Stimulated activated CD4-positive, alpha-beta T cell treated with anti-CD3 and anti-CD28 coated beads, Interleukin-12 subunit alpha, Interleukin-12 subunit beta, amount 100 ng/mL, for 24 hours (primary cell): Measurements from ENCODE around the gene POP5.
A peak's percentile ranks its signal among the peaks of the same experiment; 100 is the strongest.

Experiments used
- DNase-seq, 2 experiments: peaks; one replicate each; pipeline ENCODE4 v3.0.0-alpha.2; 2020; ENCODE audit warnings: low read depth in 2 of 2

Gene POP5

GRCh38 chr12:120590741-120591407 lies 9.7 kb upstream of the POP5 start:
- no peak for DNase-seq

GRCh38 chr12:120588948-120589930 lies 8.0 kb upstream of the POP5 start:
- no peak for DNase-seq

DNA sequence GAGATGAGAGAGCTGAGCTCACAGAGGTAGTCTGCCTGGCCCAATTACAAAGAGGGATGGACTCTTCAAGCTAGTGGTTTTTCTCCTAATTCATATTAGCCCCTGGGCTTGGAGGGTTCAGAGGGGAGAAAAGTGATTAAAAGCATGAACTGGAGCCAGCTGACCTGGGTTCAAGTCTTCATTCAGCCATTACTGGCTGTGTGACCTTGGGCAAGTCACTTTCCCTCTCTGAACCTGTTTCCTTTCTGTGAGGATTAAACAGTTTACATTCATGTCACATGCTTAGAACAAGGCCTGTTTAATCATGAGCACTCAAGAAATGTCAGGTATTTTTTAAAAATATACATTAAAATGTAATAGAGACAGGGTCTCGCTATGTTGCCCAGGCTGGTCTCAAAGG lies 7.2 kb upstream of the POP5 start:
- DNase-seq, result no peak

DNA sequence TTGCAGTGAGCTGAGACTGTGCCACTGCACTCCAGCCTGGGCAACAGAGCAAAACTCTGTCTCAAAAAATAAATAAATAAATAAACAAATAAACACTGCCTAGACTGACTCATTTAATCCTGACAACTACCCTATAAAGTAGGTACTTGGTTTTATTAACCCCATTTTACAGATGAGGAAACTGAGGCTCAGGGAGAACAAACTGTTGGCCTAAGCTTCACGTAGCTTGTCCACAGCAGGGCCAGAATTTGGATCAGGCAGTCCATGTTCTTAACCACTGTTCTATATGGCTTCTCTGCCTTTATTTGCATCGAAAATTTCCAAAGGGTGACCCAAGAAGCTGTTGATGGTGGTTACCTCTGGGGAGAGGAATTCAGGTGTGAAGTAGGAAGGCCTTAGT lies 5.7 kb upstream of the POP5 start:
- no peak for DNase-seq

- DNase-seq, result no peak
Measured at GRCh38 chr12:120586206-120586605, 5.0 kb upstream of the POP5 start.

DNA sequence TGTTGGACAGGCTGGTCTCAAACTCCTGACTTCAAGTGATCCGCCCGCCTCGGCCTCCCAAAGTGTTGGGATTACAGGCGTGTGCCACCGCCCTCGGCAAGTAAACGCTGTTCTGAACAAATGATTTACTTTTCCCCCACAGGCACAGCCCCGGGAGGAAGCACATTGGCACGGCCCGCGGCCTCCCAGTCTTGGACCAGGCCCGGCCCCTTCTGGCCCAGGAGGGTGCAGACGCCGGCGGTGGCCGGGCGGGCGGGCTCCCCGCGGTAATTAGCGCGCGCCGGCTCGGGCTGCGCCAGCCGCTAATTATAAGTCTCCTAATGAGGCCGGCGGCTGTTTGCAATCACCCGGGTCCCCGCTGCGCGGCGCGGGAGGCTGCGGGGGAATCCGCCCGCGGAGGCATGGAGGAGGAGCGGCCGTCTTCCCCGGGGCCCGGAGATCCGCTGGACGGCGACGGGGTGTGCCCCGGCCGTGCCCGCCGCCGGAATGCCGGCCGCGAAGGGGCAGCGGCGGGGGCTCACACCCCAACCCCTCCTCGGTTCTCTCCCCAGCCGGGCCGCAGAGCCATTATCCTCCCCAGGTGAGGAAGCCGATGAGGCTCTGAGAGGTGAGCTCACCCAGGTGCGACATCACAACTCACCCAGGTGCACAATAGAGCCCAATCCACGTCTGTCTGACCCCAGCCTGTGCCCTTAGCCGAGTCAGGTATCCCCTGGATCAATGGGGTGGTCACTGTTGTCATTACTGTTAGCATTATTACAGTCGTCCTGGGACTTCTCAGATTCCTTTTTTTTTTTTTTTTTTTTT lies 3.3 kb upstream of the POP5 start:
- peak; percentile 21 to 49 for DNase-seq

- peak; percentile 72 to 83 for DNase-seq
Measured at GRCh38 chr12:120583478-120584030, 2.4 kb upstream of the POP5 start.

DNA sequence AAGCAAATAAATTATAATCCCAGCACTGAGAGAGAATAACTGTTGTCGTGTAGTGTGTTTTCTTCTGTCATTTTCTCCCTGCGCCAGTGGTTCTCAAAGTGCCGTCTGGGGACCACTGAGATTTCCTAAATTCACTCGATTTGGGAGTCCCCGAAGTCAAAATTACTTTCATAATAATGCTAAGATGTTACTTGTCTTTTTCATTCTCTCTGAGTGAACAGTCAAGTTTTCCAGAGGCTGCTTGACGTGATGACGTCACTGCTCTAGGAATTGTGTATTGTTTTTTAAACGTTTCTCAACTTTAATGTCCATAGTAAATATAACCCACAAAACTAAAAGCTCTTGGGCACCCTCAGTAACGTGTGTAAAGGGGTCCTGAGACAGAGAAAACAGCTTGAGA lies 796 bp upstream of the POP5 start:
- no peak for DNase-seq

DNA sequence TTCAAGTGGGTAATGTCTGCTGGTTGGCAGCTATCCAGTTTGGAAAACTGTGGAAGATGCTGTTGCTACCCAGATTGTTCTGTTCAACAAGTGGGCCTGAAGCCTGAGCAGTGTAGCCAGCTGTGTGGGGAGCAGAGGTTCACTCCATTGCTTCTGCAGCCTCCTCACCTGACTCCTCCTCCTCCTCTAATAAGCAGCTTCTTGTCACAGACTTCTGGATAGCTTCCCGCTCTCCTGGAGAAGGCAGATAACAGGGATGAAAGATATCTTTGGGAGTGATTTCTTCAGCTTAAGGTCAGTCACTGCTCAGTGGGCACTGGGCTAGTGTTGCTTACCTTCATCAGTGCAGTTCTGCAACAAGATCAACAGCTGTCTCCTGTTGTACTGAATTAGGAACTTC lies 2.0 kb downstream of the POP5 start:
- no peak for DNase-seq

GRCh38 chr12:120574106-120574505 lies 7.1 kb downstream of the POP5 start:
- no peak for DNase-seq

DNA sequence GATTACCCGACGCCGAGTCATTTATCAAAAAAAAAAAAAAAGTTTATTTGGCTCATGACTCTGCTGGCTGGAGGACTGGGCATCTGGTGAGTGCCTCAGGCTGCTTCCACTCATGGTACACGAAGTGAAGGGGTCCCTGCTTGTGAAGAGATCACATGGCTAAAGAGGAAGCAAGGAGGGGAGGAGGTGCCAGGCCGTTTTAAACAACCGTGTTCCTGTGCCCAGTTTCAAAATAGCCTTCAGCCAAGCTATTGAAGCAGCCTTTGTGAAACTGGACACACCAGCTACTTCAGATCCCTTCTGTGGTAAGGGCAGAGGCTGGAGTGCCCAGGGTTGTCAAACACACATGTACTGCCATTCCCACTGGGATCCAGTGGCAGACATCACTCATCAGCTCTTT lies 7.6 kb downstream of the POP5 start:
- no peak for DNase-seq

GRCh38 chr12:120571299-120571698 lies 9.9 kb downstream of the POP5 start:
- DNase-seq, result no peak

- no peak for DNase-seq
Measured at GRCh38 chr12:120563495-120563894, 17.7 kb downstream of the POP5 start.

DNA sequence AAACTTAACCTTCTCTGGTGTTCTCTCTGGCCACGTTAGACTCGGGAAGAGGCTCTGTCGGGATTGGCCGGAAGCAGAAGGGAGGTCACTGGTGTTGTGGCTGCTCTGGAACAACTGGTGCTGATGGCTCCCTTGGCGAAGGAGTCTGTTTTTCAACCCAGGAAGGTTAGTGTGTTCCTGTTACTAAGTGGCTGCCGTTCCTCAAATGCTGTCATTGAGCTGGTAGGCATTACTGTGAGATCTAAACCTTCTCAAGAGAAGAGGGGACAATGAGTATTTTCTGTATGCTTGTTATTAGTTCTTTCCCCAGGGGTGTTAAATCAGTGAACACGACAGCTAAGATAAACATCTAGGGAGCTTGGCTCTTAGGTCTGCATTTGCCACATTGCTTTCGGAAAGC lies 18.3 kb downstream of the POP5 start:
- DNase-seq, result no peak

DNA sequence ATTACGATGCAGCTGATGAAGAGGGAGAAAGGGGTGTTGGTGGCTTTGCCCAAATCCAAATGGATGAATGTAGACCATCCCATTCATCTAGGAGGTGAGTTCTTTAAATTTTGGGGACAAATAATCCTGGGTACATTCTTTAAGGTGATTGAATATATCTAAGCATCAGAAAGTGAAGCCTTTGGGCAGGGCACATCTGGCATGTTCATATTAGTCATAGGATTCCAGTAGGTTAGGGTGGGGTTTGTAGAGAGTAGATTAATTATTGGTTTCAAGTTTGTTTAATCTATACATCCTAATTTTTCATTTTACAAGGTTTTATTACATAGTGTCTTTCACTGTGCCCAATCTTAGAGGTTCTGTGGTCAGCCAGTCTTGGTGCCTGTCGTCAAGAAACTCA lies 23.6 kb downstream of the POP5 start:
- no peak for DNase-seq

- DNase-seq, result no peak
Measured at GRCh38 chr12:120554678-120555077, 26.5 kb downstream of the POP5 start.

- no peak for DNase-seq
Measured at GRCh38 chr12:120546050-120546386, 35.2 kb downstream of the POP5 start.

- no peak for DNase-seq
Measured at GRCh38 chr12:120544691-120545090, 36.5 kb downstream of the POP5 start.

DNA sequence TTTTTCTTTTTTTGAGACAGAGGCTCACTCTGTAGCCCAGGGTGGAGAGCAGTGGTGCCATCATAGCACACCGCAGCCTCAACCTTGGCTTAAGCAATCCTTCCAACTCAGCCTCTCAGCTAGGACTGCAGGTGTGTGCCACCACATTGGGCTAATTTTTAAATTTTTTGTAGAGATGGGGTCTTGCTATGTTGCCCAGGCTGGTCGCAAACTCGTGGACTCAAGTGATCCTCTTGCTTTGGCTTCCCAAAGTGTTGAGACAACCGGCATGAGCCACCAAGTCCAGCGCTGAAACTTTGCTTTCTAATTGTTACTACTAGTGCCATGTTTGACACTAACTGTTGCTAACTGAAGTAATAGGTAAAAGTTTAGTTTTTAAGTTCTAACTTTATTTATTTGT lies 39.0 kb downstream of the POP5 start:
- no peak for DNase-seq

GRCh38 chr12:120540445-120540844 lies 40.8 kb downstream of the POP5 start:
- DNase-seq, result no peak

- DNase-seq, result no peak
Measured at GRCh38 chr12:120539303-120539702, 41.9 kb downstream of the POP5 start.
